GM23338 (cell line): Measurements from ENCODE around the gene ATP6V0E2.

Experiments used
- CTCF ChIP-seq, 2 experiments: fragments of 200-600 bp in 1 of 2; sonication (generic) in 1 of 2; conservative IDR thresholded peaks; 2 replicates each; pipeline versions ENCODE4 v1.5.1 to v1.6.1; 2016 to 2017; ENCODE audit warnings: antibody characterized with exemption in 2 of 2, low read depth in 2 of 2, mild to moderate bottlenecking in 2 of 2, moderate library complexity in 1 of 2
- ETS1 ChIP-seq: IDR thresholded peaks from 2 replicates; pipeline ENCODE4 v1.6.1; 2016; ENCODE audit warnings: antibody characterized with exemption
- EZH2 ChIP-seq: fragments of 200-600 bp; sonication (generic); IDR thresholded peaks from one replicate; pipeline ENCODE4 v1.8.0; 2017; ENCODE audit warnings: antibody characterized with exemption, mild to moderate bottlenecking, low read depth; ENCODE audit not compliant: unreplicated experiment
- EZH2phosphoT487 ChIP-seq: fragments of 200-600 bp; sonication (generic); IDR thresholded peaks from one replicate; pipeline ENCODE4 v1.8.1; 2018; ENCODE audit warnings: antibody characterized with exemption; ENCODE audit not compliant: unreplicated experiment
- JUNB ChIP-seq: IDR thresholded peaks from one replicate; pipeline ENCODE4 v1.6.1; 2016; ENCODE audit warnings: antibody characterized with exemption; ENCODE audit not compliant: unreplicated experiment
- NANOG ChIP-seq: IDR thresholded peaks from 2 replicates; pipeline ENCODE4 v1.6.1; 2016; ENCODE audit warnings: antibody characterized with exemption, borderline replicate concordance
- POLR2AphosphoS5 ChIP-seq: IDR thresholded peaks from 2 replicates; pipeline ENCODE4 v1.6.1; 2016; ENCODE audit warnings: antibody characterized with exemption, low read depth
- REST ChIP-seq: IDR thresholded peaks from one replicate; pipeline ENCODE4 v1.6.1; 2018; ENCODE audit warnings: antibody characterized with exemption; ENCODE audit not compliant: unreplicated experiment
- STAT1 ChIP-seq: IDR thresholded peaks from one replicate; pipeline ENCODE4 v1.6.1; 2016; ENCODE audit warnings: antibody characterized with exemption; ENCODE audit not compliant: unreplicated experiment
- ZNF331 ChIP-seq: fragments of 250-450 bp; sonication (Bioruptor Pico); IDR thresholded peaks from 2 replicates; pipeline ENCODE4 v1.5.0; 2020; ENCODE audit warnings: low read depth, mild to moderate bottlenecking, moderate library complexity

GRCh38 chr7:149877890-149878522 lies 4.2 kb downstream of the ATP6V0E2 start:
- TF ChIP-seq REST (no peak), CTCF (conservative IDR thresholded peaks at IDR 0.05; ENCODE audit: low read depth in 2 of 2) (no peak), EZH2 (no peak), POLR2AphosphoS5 (no peak), ZNF331 (CRISPR knock-in tag) (no peak), JUNB (no peak), NANOG (no peak), EZH2phosphoT487 (no peak), STAT1 (no peak), ETS1 (no peak)
